IPS-20b (cell line): ENCODE results near the gene FAM117A.
A peak's percentile ranks its signal among the peaks of the same experiment; 100 is the strongest.

Source experiments
- H3K27ac ChIP-seq: one replicate; pipeline ENCODE4 v1.5.1; 2013; ENCODE audit warnings: low read length
- H3K27me3 ChIP-seq: 2 replicates; pipeline ENCODE4 v1.6.1; 2013; ENCODE audit warnings: mild to moderate bottlenecking, low read length, inconsistent platforms; ENCODE audit not compliant: insufficient read depth
- H3K36me3 ChIP-seq: 2 replicates; pipeline ENCODE4 v1.6.1; 2013; ENCODE audit warnings: low read depth, mild to moderate bottlenecking, inconsistent platforms, low read length, moderate library complexity; ENCODE audit not compliant: insufficient read depth
- H3K4me1 ChIP-seq: 2 replicates; pipeline ENCODE4 v1.6.1; 2013; ENCODE audit warnings: mild to moderate bottlenecking, control low read depth, inconsistent platforms, low read length, moderate library complexity; ENCODE audit not compliant: insufficient read depth
- H3K4me3 ChIP-seq: 2 replicates; pipeline ENCODE4 v1.5.1; 2013; ENCODE audit warnings: mild to moderate bottlenecking, low read length, inconsistent platforms
- H3K9ac ChIP-seq: 2 replicates; pipeline ENCODE4 v1.6.1; 2013; ENCODE audit warnings: low read depth, mild to moderate bottlenecking, inconsistent platforms, low read length, moderate library complexity
- H3K9me3 ChIP-seq: 2 replicates; pipeline ENCODE4 v1.6.1; 2013; ENCODE audit warnings: mild to moderate bottlenecking, low read depth, low read length, inconsistent platforms; ENCODE audit not compliant: insufficient read depth

Gene FAM117A

GRCh38 chr17:49783071-49783715 is 19.3 kb upstream of the FAM117A start:
- no peaks in the 10 kb centered on the region for H3K9me3 ChIP-seq
- H3K36me3 ChIP-seq = no peaks in the 10 kb centered on the region
- no peak overlapping the region for H3K9ac ChIP-seq
- no peak overlapping the region for H3K27ac ChIP-seq
- H3K4me1 ChIP-seq = peaks cover 7% of the 10 kb centered on the region
- peaks cover 4% of the 10 kb centered on the region; the same call in 1 of the 2 replicates for H3K27me3 ChIP-seq
- H3K4me3 ChIP-seq = no peak overlapping the region

- no peak overlapping the region for H3K27ac ChIP-seq
- peaks cover 4% of the 10 kb centered on the region; the same call in 1 of the 2 replicates for H3K27me3 ChIP-seq
- 0 out of 2 replicates have a peak, but pooled peaks cover 2% of the 10 kb centered on the region for H3K4me1 ChIP-seq
- no peaks in the 10 kb centered on the region for H3K9me3 ChIP-seq
- no peaks in the 10 kb centered on the region for H3K36me3 ChIP-seq
- no peak overlapping the region for H3K4me3 ChIP-seq
- H3K9ac ChIP-seq = no peak overlapping the region
Observed at GRCh38 chr17:49779739-49780231, 15.9 kb upstream of the FAM117A start.

- H3K27ac ChIP-seq = no peak overlapping the region
- no peak overlapping the region for H3K4me3 ChIP-seq
- no peaks in the 10 kb centered on the region for H3K36me3 ChIP-seq
- peaks cover 4% of the 10 kb centered on the region; the same call in 1 of the 2 replicates for H3K27me3 ChIP-seq
- H3K9ac ChIP-seq = no peak overlapping the region
- 0 out of 2 replicates have a peak, but pooled peaks cover 2% of the 10 kb centered on the region for H3K4me1 ChIP-seq
- no peaks in the 10 kb centered on the region for H3K9me3 ChIP-seq
Observed at GRCh38 chr17:49779156-49779738, 15.3 kb upstream of the FAM117A start.

- no peaks in the 10 kb centered on the region for H3K27me3 ChIP-seq
- no peaks in the 10 kb centered on the region for H3K36me3 ChIP-seq
- H3K27ac ChIP-seq = no peak overlapping the region
- no peak overlapping the region for H3K9ac ChIP-seq
- H3K9me3 ChIP-seq = no peaks in the 10 kb centered on the region
- 0 out of 2 replicates have a peak, but pooled peaks cover 2% of the 10 kb centered on the region for H3K4me1 ChIP-seq
- H3K4me3 ChIP-seq = no peak overlapping the region
Observed at GRCh38 chr17:49777563-49777962, 13.6 kb upstream of the FAM117A start.

- Histone ChIP-seq H3K27me3 (no peaks in the 10 kb centered on the region), H3K9me3 (no peaks in the 10 kb centered on the region), H3K27ac (no peak overlapping the region), H3K4me1 (0 out of 2 replicates have a peak, but pooled peaks cover 2% of the 10 kb centered on the region), H3K36me3 (no peaks in the 10 kb centered on the region), H3K4me3 (no peak overlapping the region), H3K9ac (no peak overlapping the region)
Observed at GRCh38 chr17:49776551-49777300, 12.8 kb upstream of the FAM117A start.

GRCh38 chr17:49775546-49776260 is 11.8 kb upstream of the FAM117A start:
- H3K27ac ChIP-seq = no peak overlapping the region
- H3K4me3 ChIP-seq = no peak overlapping the region
- H3K9me3 ChIP-seq = no peaks in the 10 kb centered on the region
- no peaks in the 10 kb centered on the region for H3K27me3 ChIP-seq
- no peaks in the 10 kb centered on the region for H3K36me3 ChIP-seq
- 0 out of 2 replicates have a peak, but pooled peaks cover 2% of the 10 kb centered on the region for H3K4me1 ChIP-seq
- H3K9ac ChIP-seq = no peak overlapping the region

GRCh38 chr17:49766918-49767530 is 3.1 kb upstream of the FAM117A start:
- H3K9me3 ChIP-seq = no peaks in the 10 kb centered on the region
- H3K4me1 ChIP-seq = peaks cover 7% of the 10 kb centered on the region
- no peaks in the 10 kb centered on the region for H3K36me3 ChIP-seq
- H3K9ac ChIP-seq = no peak overlapping the region
- no peak overlapping the region for H3K27ac ChIP-seq
- no peak overlapping the region for H3K4me3 ChIP-seq
- peaks cover 15% of the 10 kb centered on the region for H3K27me3 ChIP-seq

GRCh38 chr17:49764559-49765180 is 739 bp upstream of the FAM117A start:
- Histone ChIP-seq H3K27ac (no peak overlapping the region), H3K36me3 (0 out of 2 replicates have a peak, but pooled peaks cover 5% of the 10 kb centered on the region), H3K4me1 (peaks cover 7% of the 10 kb centered on the region), H3K9ac (no peak overlapping the region), H3K4me3 (peak overlapping the region; percentile 87), H3K9me3 (no peaks in the 10 kb centered on the region), H3K27me3 (peaks cover 15% of the 10 kb centered on the region)

GRCh38 chr17:49762151-49762941 is 1.6 kb downstream of the FAM117A start:
- H3K9me3 ChIP-seq = no peaks in the 10 kb centered on the region
- peaks cover 7% of the 10 kb centered on the region for H3K4me1 ChIP-seq
- peak overlapping the region; percentile 74; the same call in 1 of the 2 replicates for H3K9ac ChIP-seq
- H3K27me3 ChIP-seq = peaks cover 15% of the 10 kb centered on the region
- peaks cover 10% of the 10 kb centered on the region; the same call in 1 of the 2 replicates for H3K36me3 ChIP-seq
- peak overlapping the region; percentile 87 for H3K4me3 ChIP-seq
- H3K27ac ChIP-seq = no peak overlapping the region

- no peak overlapping the region for H3K27ac ChIP-seq
- peaks cover 10% of the 10 kb centered on the region; the same call in 1 of the 2 replicates for H3K36me3 ChIP-seq
- H3K9me3 ChIP-seq = no peaks in the 10 kb centered on the region
- H3K27me3 ChIP-seq = peaks cover 3% of the 10 kb centered on the region; the same call in 1 of the 2 replicates
- no peak overlapping the region for H3K4me3 ChIP-seq
- H3K9ac ChIP-seq = no peak overlapping the region
- peaks cover 9% of the 10 kb centered on the region for H3K4me1 ChIP-seq
Observed at GRCh38 chr17:49760932-49761558, 2.9 kb downstream of the FAM117A start.
